HepG2 (cell line): Measurements from ENCODE around the gene AP4M1. TPM values are rescaled to one million over a fixed set of nuclear protein-coding genes. Genes with fewer than 3 reads are reported as not detected.

ENCODE experiments used
- ATF1 ChIP-seq: IDR thresholded peaks from 2 replicates; pipeline ENCODE4 v1.6.1; 2016; ENCODE audit warnings: mild to moderate bottlenecking, control low read depth
- ATF7-NPFF ChIP-seq: sonication (generic); formaldehyde crosslinking; IDR thresholded peaks from 2 replicates; pipeline ENCODE4 v1.8.1; 2023; ENCODE audit warnings: mild to moderate bottlenecking, low read depth, missing genetic modification reagents, moderate library complexity
- E2F2 ChIP-seq: sonication (generic); formaldehyde crosslinking; IDR thresholded peaks from 2 replicates; pipeline ENCODE4 v1.4.0; 2020; ENCODE audit warnings: missing genetic modification reagents, borderline replicate concordance
- FOXC1 ChIP-seq: sonication (generic); formaldehyde crosslinking; IDR thresholded peaks from 2 replicates; pipeline ENCODE4 v1.8.0; 2022; ENCODE audit warnings: mild to moderate bottlenecking, missing genetic modification reagents, borderline replicate concordance
- HMGA1 ChIP-seq: sonication (generic); formaldehyde crosslinking; conservative IDR thresholded peaks from 2 replicates; pipeline ENCODE4 v1.4.0; 2020; ENCODE audit warnings: missing genetic modification reagents
- KLF15 ChIP-seq: sonication (generic); formaldehyde crosslinking; IDR thresholded peaks from 2 replicates; pipeline ENCODE4 v1.8.1; 2023; ENCODE audit warnings: borderline replicate concordance, mild to moderate bottlenecking, inconsistent platforms, missing genetic modification reagents, mixed read lengths
- KMT2A ChIP-seq: sonication (generic); formaldehyde crosslinking; IDR thresholded peaks from 2 replicates; pipeline ENCODE4 v1.4.0; 2020; ENCODE audit warnings: missing genetic modification reagents
- NR2C2 ChIP-seq: sonication (generic); formaldehyde crosslinking; IDR thresholded peaks from 2 replicates; pipeline ENCODE4 v1.4.0; 2020; ENCODE audit warnings: missing genetic modification reagents, mild to moderate bottlenecking, moderate library complexity, borderline replicate concordance
- POGK ChIP-seq: sonication (generic); formaldehyde crosslinking; conservative IDR thresholded peaks from 2 replicates; pipeline ENCODE4 v1.8.0; 2022; ENCODE audit warnings: mild to moderate bottlenecking, moderate library complexity, missing genetic modification reagents
- RXRA ChIP-seq: sonication (generic); formaldehyde crosslinking; IDR thresholded peaks from 2 replicates; pipeline ENCODE4 v1.5.1; 2020; ENCODE audit warnings: missing genetic modification reagents
- TIGD3 ChIP-seq: sonication (generic); formaldehyde crosslinking; IDR thresholded peaks from 2 replicates; pipeline ENCODE4 v1.5.1; 2020; ENCODE audit warnings: mild to moderate bottlenecking, missing genetic modification reagents, borderline replicate concordance
- ZFY ChIP-seq: sonication (generic); formaldehyde crosslinking; IDR thresholded peaks from 2 replicates; pipeline ENCODE4 v1.4.0; 2020; ENCODE audit warnings: missing genetic modification reagents
- ZNF367 ChIP-seq: sonication (generic); formaldehyde crosslinking; IDR thresholded peaks from 2 replicates; pipeline ENCODE4 v1.4.0; 2020; ENCODE audit warnings: missing genetic modification reagents, borderline replicate concordance
- ZNF891 ChIP-seq: sonication (generic); formaldehyde crosslinking; IDR thresholded peaks from 2 replicates; pipeline ENCODE4 v1.5.0; 2020; ENCODE audit warnings: mild to moderate bottlenecking, missing genetic modification reagents
- polyA plus RNA-seq, 8 experiments: library from polyadenylated mRNA; depleted of rRNA in 3 of 8; stranded (reverse) in 7 of 8; unstranded in 1 of 8; fragments of >200 nt; fragmentation: Illumina TruSeq in 4 of 8; extraction: Trizol in 4 of 8; gene quantifications; 2 replicates each; pipeline versions ENCODE4 v1.2.1 to v1.2.3, GENCODE V29; 2011 to 2016; ENCODE audit warnings: low read depth in 4 of 8, missing spikeins in 1 of 8, mixed read lengths in 1 of 8; ENCODE audit not compliant: insufficient read depth in 1 of 8
- total RNA-seq, 5 experiments: library from RNA; depleted of rRNA; stranded (reverse); fragments of >200 nt; fragmentation: Illumina TruSeq; extraction: Trizol; gene quantifications; 2 replicates each; pipeline ENCODE4 v1.2.3, GENCODE V29; 2016; ENCODE audit warnings: low read depth in 1 of 5
- TF ChIP-seq, protein P1 (sequence below): IDR thresholded peaks from 2 replicates; pipeline ENCODE4 v1.6.1; 2016; ENCODE audit warnings: low read depth, borderline replicate concordance
- TF ChIP-seq, protein P2 (sequence below): sonication (generic); formaldehyde crosslinking; IDR thresholded peaks from 2 replicates; pipeline ENCODE4 v1.4.0; 2020; ENCODE audit warnings: missing genetic modification reagents, mild to moderate bottlenecking, borderline replicate concordance
- TF ChIP-seq, protein P3 (sequence below): sonication (generic); formaldehyde crosslinking; IDR thresholded peaks from 2 replicates; pipeline ENCODE4 v1.5.0; 2020; ENCODE audit warnings: missing genetic modification reagents

The AP4M1 gene
- total and polyA plus RNA-seq, 2 of the 13 experiments (the other 11 are each of a cell fraction or from before 2014, with no cell fraction given) = 6.3 to 9.7 TPM

- TF ChIP-seq POGK (no peak), ATF1 (CRISPR knock-in tag) (peak; percentile 31; the same call in 1 of the 2 replicates), NR2C2 (CRISPR knock-in tag) (peak; percentile 19; the same call in 1 of the 2 replicates), HMGA1 (CRISPR knock-in tag) (no peak), KMT2A (CRISPR knock-in tag) (peak; percentile 47; the same call in 1 of the 2 replicates), FOXC1 (CRISPR knock-in tag) (peak; percentile 80), KLF15 (CRISPR knock-in tag) (no peak), ZNF891 (no peak; the same call in 1 of the 2 replicates), ZFY (CRISPR knock-in tag) (peak; percentile 67), RXRA (0 out of 2 replicates have a peak, but pooled peaks have one; percentile 11), TIGD3 (CRISPR knock-in tag) (0 out of 2 replicates have a peak, but pooled peaks have one; percentile 72), E2F2 (CRISPR knock-in tag) (0 out of 2 replicates have a peak, but pooled peaks have one; percentile 48), ATF7-NPFF (CRISPR knock-in tag) (0 out of 2 replicates have a peak, but pooled peaks have one; percentile 46), ZNF367 (0 out of 2 replicates have a peak, but pooled peaks have one; percentile 50)
- TF ChIP-seq, protein P1, sequence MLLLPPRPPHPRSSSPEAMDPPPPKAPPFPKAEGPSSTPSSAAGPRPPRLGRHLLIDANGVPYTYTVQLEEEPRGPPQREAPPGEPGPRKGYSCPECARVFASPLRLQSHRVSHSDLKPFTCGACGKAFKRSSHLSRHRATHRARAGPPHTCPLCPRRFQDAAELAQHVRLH (CRISPR knock-in tag) = peak; percentile 64; the same call in 1 of the 2 replicates
- TF ChIP-seq, protein P2, sequence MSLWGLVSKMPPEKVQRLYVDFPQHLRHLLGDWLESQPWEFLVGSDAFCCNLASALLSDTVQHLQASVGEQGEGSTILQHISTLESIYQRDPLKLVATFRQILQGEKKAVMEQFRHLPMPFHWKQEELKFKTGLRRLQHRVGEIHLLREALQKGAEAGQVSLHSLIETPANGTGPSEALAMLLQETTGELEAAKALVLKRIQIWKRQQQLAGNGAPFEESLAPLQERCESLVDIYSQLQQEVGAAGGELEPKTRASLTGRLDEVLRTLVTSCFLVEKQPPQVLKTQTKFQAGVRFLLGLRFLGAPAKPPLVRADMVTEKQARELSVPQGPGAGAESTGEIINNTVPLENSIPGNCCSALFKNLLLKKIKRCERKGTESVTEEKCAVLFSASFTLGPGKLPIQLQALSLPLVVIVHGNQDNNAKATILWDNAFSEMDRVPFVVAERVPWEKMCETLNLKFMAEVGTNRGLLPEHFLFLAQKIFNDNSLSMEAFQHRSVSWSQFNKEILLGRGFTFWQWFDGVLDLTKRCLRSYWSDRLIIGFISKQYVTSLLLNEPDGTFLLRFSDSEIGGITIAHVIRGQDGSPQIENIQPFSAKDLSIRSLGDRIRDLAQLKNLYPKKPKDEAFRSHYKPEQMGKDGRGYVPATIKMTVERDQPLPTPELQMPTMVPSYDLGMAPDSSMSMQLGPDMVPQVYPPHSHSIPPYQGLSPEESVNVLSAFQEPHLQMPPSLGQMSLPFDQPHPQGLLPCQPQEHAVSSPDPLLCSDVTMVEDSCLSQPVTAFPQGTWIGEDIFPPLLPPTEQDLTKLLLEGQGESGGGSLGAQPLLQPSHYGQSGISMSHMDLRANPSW (CRISPR knock-in tag) = 0 out of 2 replicates have a peak, but pooled peaks have one; percentile 15
- TF ChIP-seq, protein P3, sequence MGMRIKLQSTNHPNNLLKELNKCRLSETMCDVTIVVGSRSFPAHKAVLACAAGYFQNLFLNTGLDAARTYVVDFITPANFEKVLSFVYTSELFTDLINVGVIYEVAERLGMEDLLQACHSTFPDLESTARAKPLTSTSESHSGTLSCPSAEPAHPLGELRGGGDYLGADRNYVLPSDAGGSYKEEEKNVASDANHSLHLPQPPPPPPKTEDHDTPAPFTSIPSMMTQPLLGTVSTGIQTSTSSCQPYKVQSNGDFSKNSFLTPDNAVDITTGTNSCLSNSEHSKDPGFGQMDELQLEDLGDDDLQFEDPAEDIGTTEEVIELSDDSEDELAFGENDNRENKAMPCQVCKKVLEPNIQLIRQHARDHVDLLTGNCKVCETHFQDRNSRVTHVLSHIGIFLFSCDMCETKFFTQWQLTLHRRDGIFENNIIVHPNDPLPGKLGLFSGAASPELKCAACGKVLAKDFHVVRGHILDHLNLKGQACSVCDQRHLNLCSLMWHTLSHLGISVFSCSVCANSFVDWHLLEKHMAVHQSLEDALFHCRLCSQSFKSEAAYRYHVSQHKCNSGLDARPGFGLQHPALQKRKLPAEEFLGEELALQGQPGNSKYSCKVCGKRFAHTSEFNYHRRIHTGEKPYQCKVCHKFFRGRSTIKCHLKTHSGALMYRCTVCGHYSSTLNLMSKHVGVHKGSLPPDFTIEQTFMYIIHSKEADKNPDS (CRISPR knock-in tag) = peak; percentile 41; the same call in 1 of the 2 replicates
These were observed 25.8 kb downstream of the AP4M1 start, which contains the start of gene MBLAC1 (continued) for GRCh38 chr7:100126931-100127865.
